Cardiac muscle cell (in vitro differentiated cells and primary cell): ENCODE data around the gene JAML. TPM values are rescaled to one million over a fixed set of nuclear protein-coding genes. Genes with fewer than 3 reads are reported as not detected.
A peak's percentile ranks its signal among the peaks of the same experiment; 100 is the strongest.

ENCODE experiments used
- DNase-seq, 2 donors: peaks; one replicate each; pipeline versions ENCODE4 v3.0.0 to v3.0.0-alpha.2; 2010 to 2017; ENCODE audit warnings: low read depth in 1 of 2, low spot score in 1 of 2
- H3K27ac ChIP-seq: fragments of 200-600 bp; sonication (generic); 2 replicates; pipeline ENCODE4 v1.5.1; 2016
- H3K27me3 ChIP-seq: fragments of 200-600 bp; sonication (generic); 2 replicates; pipeline ENCODE4 v1.6.0; 2016; ENCODE audit warnings: control low read depth
- H3K36me3 ChIP-seq: fragments of 200-600 bp; sonication (generic); 2 replicates; pipeline ENCODE4 v1.5.1; 2016; ENCODE audit warnings: control low read depth
- H3K4me1 ChIP-seq: fragments of 200-600 bp; sonication (generic); 2 replicates; pipeline ENCODE4 v1.8.1; 2017; ENCODE audit warnings: low read depth, mild to moderate bottlenecking, mixed run types
- H3K4me3 ChIP-seq: fragments of 200-600 bp; sonication (generic); 2 replicates; pipeline ENCODE4 v1.5.1; 2016; ENCODE audit warnings: mild to moderate bottlenecking
- H3K9me3 ChIP-seq: fragments of 200-600 bp; sonication (generic); 2 replicates; pipeline ENCODE4 v1.5.1; 2017; ENCODE audit warnings: low read depth, mild to moderate bottlenecking, control low read depth
- CTCF ChIP-seq: IDR thresholded peaks from 2 replicates; pipeline ENCODE4 v1.5.1; 2012; ENCODE audit warnings: low read depth, mild to moderate bottlenecking, low read length
- polyA plus RNA-seq: library from polyadenylated mRNA; unstranded; fragments of >200 nt; fragmentation: Nextera tagmentation; extraction: Ambion mirVana; gene quantifications from 2 replicates; pipeline ENCODE4 v1.2.1, GENCODE V29; 2016
- total RNA-seq: library from RNA; depleted of rRNA; stranded (reverse); fragments of >200 nt; gene quantifications from 2 replicates; pipeline ENCODE4 v1.2.3, GENCODE V29; 2016

Gene JAML
- total and polyA plus RNA-seq, 2 experiments from 2014 or later: not detected

DNA sequence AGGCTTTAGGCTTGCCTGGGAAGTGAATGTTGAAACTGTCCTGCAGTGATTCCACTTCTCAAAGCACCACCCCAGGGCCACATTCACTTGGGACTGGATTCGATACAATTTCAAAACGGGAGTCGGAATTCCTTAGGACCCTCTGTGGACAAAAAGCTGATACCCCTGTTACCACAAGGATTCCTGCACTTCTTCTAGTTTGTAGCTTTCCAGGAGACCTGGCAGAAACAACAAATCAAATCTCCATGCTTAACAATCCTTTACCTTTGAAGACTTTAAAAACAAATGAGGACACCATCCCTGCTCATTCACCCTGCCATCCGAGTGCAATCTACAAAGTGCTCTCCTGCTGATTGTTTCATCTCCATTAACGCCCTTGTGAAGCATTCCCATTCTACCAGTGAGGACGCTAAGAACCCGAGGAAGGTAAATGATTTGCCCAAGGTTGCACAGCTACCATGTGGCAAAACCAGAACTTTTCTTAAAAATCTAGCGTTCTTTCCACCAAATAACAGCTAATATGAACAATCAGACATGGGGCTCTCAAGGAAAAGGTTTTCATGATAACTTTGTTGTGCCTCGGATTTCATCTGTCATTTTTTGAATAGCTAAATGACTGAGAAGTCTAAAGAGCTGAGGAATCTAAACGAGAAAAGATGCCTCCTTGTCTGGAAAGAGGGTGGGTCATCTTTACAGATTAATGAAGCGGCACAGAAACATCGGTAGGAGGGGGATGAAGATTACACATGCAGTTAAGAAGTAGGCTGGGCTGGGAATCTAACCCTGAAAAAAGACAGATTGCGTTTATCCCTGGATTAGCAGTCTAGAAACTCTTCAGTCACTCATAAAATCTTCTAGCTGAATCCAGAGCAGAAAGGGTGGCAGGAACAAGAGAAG is 40.0 kb upstream of the JAML start:
- H3K27me3 ChIP-seq: peaks cover 99% of the 10 kb centered on the region
- no peaks in the 10 kb centered on the region for H3K4me1 ChIP-seq
- no peak for DNase-seq
- H3K27ac ChIP-seq: no peak overlapping the region
- no peak for TF ChIP-seq CTCF
- no peak overlapping the region for H3K4me3 ChIP-seq
- H3K36me3 ChIP-seq: no peaks in the 10 kb centered on the region
- H3K9me3 ChIP-seq: no peaks in the 10 kb centered on the region

DNA sequence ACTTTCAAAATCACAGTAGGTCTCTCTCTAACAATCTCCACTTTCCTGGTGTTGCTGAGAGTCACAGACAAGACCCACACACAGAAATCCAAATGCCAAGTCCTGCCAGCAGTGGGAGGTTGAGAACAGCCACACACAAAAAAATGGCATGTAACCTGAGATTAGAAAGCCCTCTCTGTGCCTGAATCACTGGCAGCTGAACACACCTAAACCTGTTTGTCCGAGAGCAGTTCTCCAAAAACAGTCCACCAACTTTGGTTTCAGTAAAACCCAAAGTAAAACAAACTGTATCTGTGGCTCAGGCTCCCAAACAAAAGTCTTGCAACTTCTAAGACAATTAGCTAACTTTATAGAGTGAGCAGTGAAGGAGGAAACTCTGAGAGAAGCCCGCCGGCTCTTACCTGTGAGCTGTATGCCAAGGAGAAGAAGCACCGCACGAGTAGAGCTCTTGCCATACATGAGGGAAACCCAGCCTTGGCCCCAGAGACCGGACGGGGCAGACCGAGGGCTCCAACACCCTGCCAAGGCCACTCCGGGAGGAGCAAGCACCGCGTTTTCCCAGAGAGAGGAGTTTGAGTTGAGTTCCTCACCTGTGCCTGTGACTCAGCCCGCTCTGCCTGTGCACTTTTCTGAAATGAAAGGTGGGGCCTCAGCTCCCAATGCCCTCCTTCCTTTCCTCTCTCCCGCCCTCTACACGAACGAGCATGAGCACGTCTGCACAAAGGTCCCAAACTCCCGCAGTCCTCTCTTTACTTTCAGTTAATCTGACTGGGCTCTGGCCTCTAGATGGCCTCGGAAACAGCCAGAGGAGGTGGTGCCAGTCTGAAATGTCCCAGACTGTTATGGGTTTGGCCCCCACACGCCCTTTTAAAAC is 39.1 kb upstream of the JAML start, which contains the start of gene MPZL2:
MPZL2 (minus strand) TSS at position 603 of the 874 bp plus-strand sequence; CDS start at position 459, 144 bp downstream.
- Histone ChIP-seq H3K4me1 (no peaks in the 10 kb centered on the region), H3K27ac (no peak within 1 kb of the TSS), H3K36me3 (no peaks in the 10 kb centered on the region), H3K27me3 (peaks cover 93% of the 10 kb centered on the region), H3K4me3 (no peak within 1 kb of the TSS), H3K9me3 (no peaks in the 10 kb centered on the region)
- no peak for TF ChIP-seq CTCF
- DNase-seq: peak in 1 of 2 donors; percentile 17

- no peaks in the 10 kb centered on the region for H3K36me3 ChIP-seq
- no peaks in the 10 kb centered on the region for H3K9me3 ChIP-seq
- TF ChIP-seq CTCF: no peak
- H3K27me3 ChIP-seq: peaks cover 85% of the 10 kb centered on the region
- DNase-seq: no peak
- H3K4me3 ChIP-seq: no peak overlapping the region
- H3K4me1 ChIP-seq: no peaks in the 10 kb centered on the region
- H3K27ac ChIP-seq: no peak overlapping the region
Measured at GRCh38 chr11:118263112-118263511, 38.3 kb upstream of the JAML start.

- H3K4me1 ChIP-seq: no peaks in the 10 kb centered on the region
- H3K9me3 ChIP-seq: no peaks in the 10 kb centered on the region
- no peaks in the 10 kb centered on the region for H3K36me3 ChIP-seq
- H3K27me3 ChIP-seq: peaks cover 82% of the 10 kb centered on the region
- DNase-seq: no peak
- TF ChIP-seq CTCF: no peak
- no peak overlapping the region for H3K4me3 ChIP-seq
- no peak overlapping the region for H3K27ac ChIP-seq
Measured at GRCh38 chr11:118260353-118260752, 35.5 kb upstream of the JAML start.

- Histone ChIP-seq H3K9me3 (no peaks in the 10 kb centered on the region), H3K27ac (no peak overlapping the region), H3K27me3 (peaks cover 82% of the 10 kb centered on the region), H3K4me1 (no peaks in the 10 kb centered on the region), H3K36me3 (no peaks in the 10 kb centered on the region), H3K4me3 (no peak overlapping the region)
- TF ChIP-seq CTCF: no peak
- DNase-seq: no peak
Measured at GRCh38 chr11:118259138-118259537, 34.3 kb upstream of the JAML start.
